ENCODE results near the gene COL4A1. TPM values are rescaled to one million over a fixed set of nuclear protein-coding genes. Genes with fewer than 3 reads are reported as not detected.

COL4A1 gene
- total and polyA plus RNA-seq, 2 of the 13 experiments (the other 11 are each of a cell fraction or from before 2014, with no cell fraction given), result not detected

GRCh38 chr13:110248449-110249143 is 58.4 kb downstream of the COL4A1 start (continued):
- TF ChIP-seq ZNF142 (CRISPR knock-in tag; IDR thresholded peaks at IDR 0.05), result no peak
- TF ChIP-seq IRF1 (CRISPR knock-in tag; IDR thresholded peaks at IDR 0.05; ENCODE audit: low read depth), result no peak
- no peak for TF ChIP-seq KDM1A (CRISPR knock-in tag; IDR thresholded peaks at IDR 0.05)
- TF ChIP-seq ZNF512B (CRISPR knock-in tag; IDR thresholded peaks at IDR 0.05; ENCODE audit: borderline replicate concordance), result no peak
- TF ChIP-seq KIAA2018 (CRISPR knock-in tag; IDR thresholded peaks at IDR 0.05; ENCODE audit: borderline replicate concordance), result no peak
- TF ChIP-seq ATRX (CRISPR knock-in tag; IDR thresholded peaks at IDR 0.05; ENCODE audit: borderline replicate concordance), result no peak
- TF ChIP-seq WIZ (CRISPR knock-in tag; IDR thresholded peaks at IDR 0.05), result no peak
- TF ChIP-seq KDM2A (CRISPR knock-in tag; IDR thresholded peaks at IDR 0.05; ENCODE audit: borderline replicate concordance, low read depth), result no peak
- no peak for TF ChIP-seq ZNF709 (CRISPR knock-in tag; IDR thresholded peaks at IDR 0.05)
- no peak for TF ChIP-seq SP1 (IDR thresholded peaks at IDR 0.05)
- TF ChIP-seq SP1 (CRISPR knock-in tag; IDR thresholded peaks at IDR 0.05), result no peak
